Fibroblast of the aortic adventitia (primary cell): ENCODE measurements around the gene RCVRN. TPM values are rescaled to one million over a fixed set of nuclear protein-coding genes. Genes with fewer than 3 reads are reported as not detected.

Source experiments
- DNase-seq: peaks from one replicate; pipeline ENCODE4 v3.0.0-alpha.2; 2010; ENCODE audit warnings: low read depth
- H3K4me3 ChIP-seq: 2 replicates; pipeline ENCODE4 v1.5.1; 2011; ENCODE audit warnings: low read depth, mild to moderate bottlenecking, control low read depth, low read length, moderate library complexity
- total RNA-seq: library from RNA; depleted of rRNA; stranded (reverse); fragments of >200 nt; gene quantifications from 2 replicates; pipeline ENCODE4 v1.2.3, GENCODE V29; 2012; ENCODE audit warnings: low replicate concordance
- TF ChIP-seq, protein P1 (sequence below): IDR thresholded peaks from 2 replicates; pipeline ENCODE4 v1.5.1; 2011; ENCODE audit warnings: mild to moderate bottlenecking, low read length, control low read depth, inconsistent platforms; ENCODE audit not compliant: insufficient read depth

Gene RCVRN
- total RNA-seq, 1 donor, result not detected

DNA sequence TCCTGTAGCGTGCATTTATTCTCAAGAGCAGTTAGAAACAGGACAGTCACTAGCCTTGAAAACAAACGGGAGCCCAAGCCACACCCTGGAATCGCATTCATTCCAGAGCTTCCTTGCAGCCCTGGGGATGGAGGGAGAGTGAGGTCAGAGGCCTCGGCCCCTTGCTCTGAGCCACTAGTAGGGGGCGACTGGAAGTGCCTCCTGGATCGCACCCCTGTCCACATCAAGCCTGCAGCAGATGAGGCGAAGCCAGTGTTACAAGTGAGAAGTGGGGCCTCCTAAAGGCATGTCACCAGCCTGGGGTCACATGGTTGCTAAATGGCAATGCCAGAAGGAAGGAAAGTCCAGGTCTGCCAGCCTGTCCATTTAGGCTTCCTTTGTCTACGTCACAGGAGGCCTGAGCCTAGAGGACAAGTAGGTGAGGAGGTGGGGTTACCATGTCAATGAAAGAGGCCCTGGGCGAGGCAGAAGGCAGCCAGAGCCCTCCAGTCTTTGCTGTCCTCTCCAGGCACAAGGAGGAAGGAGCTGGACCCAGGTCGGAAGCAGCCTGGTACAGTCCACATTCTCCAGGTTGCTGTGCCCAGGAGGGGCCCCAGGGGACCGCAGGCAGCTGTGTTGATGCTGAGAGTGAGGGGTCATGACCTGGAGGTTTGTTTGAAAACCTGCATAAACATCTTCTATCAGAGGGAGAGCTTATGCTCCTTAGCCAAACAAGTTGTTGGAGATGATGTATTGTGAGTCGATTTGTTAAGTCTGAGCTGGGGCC is 3.0 kb upstream of the RCVRN start:
- TF ChIP-seq, protein P1, sequence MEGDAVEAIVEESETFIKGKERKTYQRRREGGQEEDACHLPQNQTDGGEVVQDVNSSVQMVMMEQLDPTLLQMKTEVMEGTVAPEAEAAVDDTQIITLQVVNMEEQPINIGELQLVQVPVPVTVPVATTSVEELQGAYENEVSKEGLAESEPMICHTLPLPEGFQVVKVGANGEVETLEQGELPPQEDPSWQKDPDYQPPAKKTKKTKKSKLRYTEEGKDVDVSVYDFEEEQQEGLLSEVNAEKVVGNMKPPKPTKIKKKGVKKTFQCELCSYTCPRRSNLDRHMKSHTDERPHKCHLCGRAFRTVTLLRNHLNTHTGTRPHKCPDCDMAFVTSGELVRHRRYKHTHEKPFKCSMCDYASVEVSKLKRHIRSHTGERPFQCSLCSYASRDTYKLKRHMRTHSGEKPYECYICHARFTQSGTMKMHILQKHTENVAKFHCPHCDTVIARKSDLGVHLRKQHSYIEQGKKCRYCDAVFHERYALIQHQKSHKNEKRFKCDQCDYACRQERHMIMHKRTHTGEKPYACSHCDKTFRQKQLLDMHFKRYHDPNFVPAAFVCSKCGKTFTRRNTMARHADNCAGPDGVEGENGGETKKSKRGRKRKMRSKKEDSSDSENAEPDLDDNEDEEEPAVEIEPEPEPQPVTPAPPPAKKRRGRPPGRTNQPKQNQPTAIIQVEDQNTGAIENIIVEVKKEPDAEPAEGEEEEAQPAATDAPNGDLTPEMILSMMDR, result no peak
- H3K4me3 ChIP-seq, result no peak overlapping the region
- no peak for DNase-seq

DNA sequence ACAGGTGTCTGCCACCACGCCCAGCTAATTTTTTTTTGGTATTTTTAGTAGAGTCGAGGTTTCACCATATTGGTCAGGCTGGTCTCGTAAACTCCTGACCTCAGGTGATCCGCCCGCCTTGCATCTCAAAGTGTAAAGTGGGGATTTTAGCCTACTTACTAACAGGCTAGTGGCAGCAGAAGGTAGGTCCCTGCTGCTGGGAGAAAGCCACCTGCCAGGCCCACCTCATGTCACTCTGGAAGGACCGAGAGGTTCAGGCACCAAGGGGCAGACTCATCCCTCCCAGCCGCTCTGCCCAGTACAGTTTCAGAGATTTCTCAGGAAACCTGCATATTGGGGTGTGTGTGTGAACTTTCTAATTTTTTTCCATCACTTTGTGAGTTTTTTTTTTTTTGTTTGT is 2.1 kb upstream of the RCVRN start:
- no peak overlapping the region for H3K4me3 ChIP-seq
- DNase-seq, result no peak
- TF ChIP-seq, protein P1, result no peak

DNA sequence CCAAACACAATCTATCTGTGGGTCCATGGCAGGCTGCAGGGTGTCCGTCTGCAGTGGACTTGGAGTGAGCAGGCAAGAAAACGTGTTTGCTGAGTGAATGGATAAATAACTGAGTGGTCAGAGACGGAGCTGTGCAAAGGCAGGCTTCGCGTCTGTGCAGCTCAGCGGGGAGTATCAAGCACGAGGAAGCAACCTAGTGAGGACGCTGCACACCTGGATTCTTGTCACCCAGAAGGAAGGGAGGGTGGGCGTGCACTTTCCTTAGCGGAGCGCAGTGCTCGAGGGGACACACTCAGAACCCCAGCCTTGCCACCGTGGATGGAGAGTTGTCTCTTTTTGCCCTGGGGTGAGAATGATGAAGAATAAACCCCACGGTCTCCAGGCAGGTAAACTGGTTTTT is 1.5 kb upstream of the RCVRN start:
- no peak overlapping the region for H3K4me3 ChIP-seq
- TF ChIP-seq, protein P1, result no peak
- DNase-seq, result no peak

DNA sequence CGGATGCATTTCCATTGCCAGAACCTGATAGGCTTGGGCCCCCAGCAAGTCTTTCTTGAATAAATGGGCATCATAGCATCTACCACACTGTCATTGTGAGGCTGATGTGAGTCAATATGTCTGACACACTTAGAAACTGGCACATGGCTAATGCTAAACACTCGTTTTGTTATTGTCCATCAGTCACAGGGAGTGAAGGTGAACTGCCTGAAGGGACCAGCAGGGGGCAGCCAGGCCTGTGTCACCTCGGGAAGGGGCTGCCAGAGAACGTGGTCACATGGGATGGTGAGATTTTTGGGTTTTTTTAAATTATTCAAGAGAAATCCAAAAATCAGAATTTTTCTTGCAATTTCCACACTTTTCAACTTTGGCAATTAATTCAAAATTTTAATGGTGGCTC is 831 bp upstream of the RCVRN start:
- TF ChIP-seq, protein P1, result peak; percentile 27
- H3K4me3 ChIP-seq, result no peak overlapping the region
- DNase-seq, result no peak

DNA sequence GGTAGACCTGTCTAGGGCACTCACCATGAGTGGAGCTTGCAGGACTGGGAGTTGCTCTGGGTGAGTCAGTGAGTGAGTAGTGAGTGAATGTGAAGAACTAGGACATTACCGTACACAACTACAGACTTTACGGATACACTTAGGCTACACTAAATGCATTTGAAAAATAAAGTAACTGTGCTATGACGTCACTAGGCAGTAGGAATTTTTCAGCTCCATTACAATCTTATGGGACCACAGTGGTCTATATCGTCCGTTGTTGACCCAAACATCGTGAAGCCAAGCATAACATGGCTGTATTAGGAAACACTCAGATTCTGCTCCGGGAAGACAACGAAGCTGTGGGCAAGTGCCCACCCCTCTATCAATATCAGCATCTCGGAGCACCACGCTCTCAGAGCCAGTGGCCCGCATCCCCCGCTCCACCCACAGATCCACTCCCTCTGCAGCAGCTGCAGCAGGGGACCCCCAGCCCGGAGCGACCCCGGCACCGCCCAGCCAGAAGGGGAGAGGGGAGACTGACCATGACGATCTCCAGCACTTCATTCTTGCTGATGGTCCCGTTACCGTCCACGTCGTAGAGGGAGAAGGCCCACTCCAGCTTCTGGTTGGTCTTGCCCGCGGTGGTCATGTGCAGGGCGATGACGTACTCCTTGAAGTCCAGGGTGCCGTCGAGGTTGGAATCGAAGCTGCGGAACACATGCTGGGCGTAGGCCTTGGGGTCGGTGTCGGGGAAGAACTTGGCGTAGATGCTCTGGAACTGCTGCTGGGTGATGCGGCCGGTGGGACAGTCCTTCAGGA is 594 bp downstream of the RCVRN start:
- TF ChIP-seq, protein P1, result no peak
- no peak for DNase-seq
- H3K4me3 ChIP-seq, result no peak overlapping the region

DNA sequence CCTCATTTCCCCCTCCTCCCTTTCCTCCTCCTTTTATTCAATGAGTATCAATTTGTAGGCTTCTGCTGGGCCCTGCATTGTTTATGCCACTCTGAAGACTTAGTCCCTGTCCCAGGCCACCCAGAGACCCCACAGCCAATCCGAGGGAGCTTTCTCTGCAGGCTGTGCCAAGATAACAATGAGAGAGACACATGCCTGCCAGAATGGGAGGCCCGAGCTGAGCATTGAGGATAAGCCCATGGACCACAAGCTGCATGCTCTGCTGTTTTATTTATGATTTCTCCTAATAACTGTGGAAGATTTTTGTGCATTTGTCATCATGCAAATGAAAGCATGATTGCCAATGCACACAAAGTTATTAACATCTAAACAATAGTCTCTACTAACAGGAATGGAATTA is 3.0 kb downstream of the RCVRN start:
- no peak for DNase-seq
- TF ChIP-seq, protein P1, result no peak
- no peak overlapping the region for H3K4me3 ChIP-seq
